ENCODE measurements around the gene PFKL. TPM values are rescaled to one million over a fixed set of nuclear protein-coding genes. Genes with fewer than 3 reads are reported as not detected.

PFKL gene
- polyA plus RNA-seq, 2 of the 4 experiments (the other 2 are of a cell fraction) = 23.2 to 38.7 TPM

GRCh38 chr21:44375281-44375651 lies 75.4 kb downstream of the PFKL start (continued):
- no peak for TF ChIP-seq PBX3 (IDR thresholded peaks at IDR 0.05)
- no peak for TF ChIP-seq CEBPB (IDR thresholded peaks at IDR 0.05)

GRCh38 chr21:44375761-44376241 lies 75.9 kb downstream of the PFKL start:
- Histone ChIP-seq H3K4me2 (no peak overlapping the region), H3K27ac (no peak overlapping the region), H3K9me3 (no peaks in the 10 kb centered on the region), H3K4me1 (no peaks in the 10 kb centered on the region), H3K4me3 (no peak overlapping the region)
- CTCF ChIA-PET = interaction anchor here (1.1 kb wide), 1 partner anchor 557 kb away, joined by 3 read pairs; no protein-coding TSS in a partner anchor
- no peak for FAIRE-seq
- POLR2A ChIA-PET = no interaction called here
- WGBS (ENCODE audit: missing lambda C conversion rate) = 66% methylated on average over 10 of the region's 19 CpGs
- no peak for ATAC-seq
- no peak for DNase-seq (ENCODE audit: low read depth in 1 of 2, low spot score in 1 of 2)
- TF ChIP-seq ZSCAN20 (CRISPR knock-in tag; IDR thresholded peaks at IDR 0.05) (no peak), RCOR1 (IDR thresholded peaks at IDR 0.05; ENCODE audit: low read depth, low read length) (no peak), HOXA7 (CRISPR knock-in tag; IDR thresholded peaks at IDR 0.05) (no peak)

GRCh38 chr21:44376606-44377005 lies 76.8 kb downstream of the PFKL start:
- no peaks in the 10 kb centered on the region for H3K4me1 ChIP-seq
- H3K4me3 ChIP-seq = no peak overlapping the region
- CTCF ChIA-PET = interaction anchor here (0.7 to 1.1 kb wide), 2 partner anchors 29 to 556 kb away, joined by 3 read pairs; no protein-coding TSS in a partner anchor
- no peak overlapping the region for H3K4me2 ChIP-seq
- DNase-seq (ENCODE audit: low read depth in 1 of 2, low spot score in 1 of 2) (no peak), ATAC-seq (no peak), FAIRE-seq (no peak)
- TF ChIP-seq TP53 (CRISPR knock-in tag; IDR thresholded peaks at IDR 0.05) (no peak), NPAS2 (CRISPR knock-in tag; IDR thresholded peaks at IDR 0.05; ENCODE audit: borderline replicate concordance) (no peak), HEYL (CRISPR knock-in tag; IDR thresholded peaks at IDR 0.05) (no peak), FOSL2 (IDR thresholded peaks at IDR 0.05) (no peak), FOSL2 (CRISPR knock-in tag; IDR thresholded peaks at IDR 0.05) (no peak), EP300 (IDR thresholded peaks at IDR 0.05) (no peak)
- H3K9me3 ChIP-seq = no peaks in the 10 kb centered on the region
- 39% methylated on average over 8 of the region's 9 CpGs for WGBS (ENCODE audit: missing lambda C conversion rate)
- POLR2A ChIA-PET = no interaction called here
- H3K27ac ChIP-seq = no peak overlapping the region

Other genes with a start within 250 kb of the PFKL start
- 3.0 and 5.8 TPM in 2 replicates for gene PWP2, start 192.7 kb upstream of the PFKL start, polyA plus RNA-seq (2011; rRNA removed)
- 8.7 to 10.7 TPM (median 9.8 TPM) in 3 replicates for gene PWP2, start 192.7 kb upstream of the PFKL start, polyA plus RNA-seq (2017; fragmentation: RNase III; extraction: RNeasy Plus Mini Kit Qiagen cat#74134 plus additional on column Dnase treatment)
- 6.8 and 7.0 TPM in 2 replicates for gene GATD3, start 166.4 kb upstream of the PFKL start, polyA plus RNA-seq (2011; rRNA removed)
- gene GATD3, start 166.4 kb upstream of the PFKL start, polyA plus RNA-seq (2017; fragmentation: RNase III; extraction: RNeasy Plus Mini Kit Qiagen cat#74134 plus additional on column Dnase treatment) = 6.1 to 7.9 TPM (median 7.3 TPM) in 3 replicates
- 0.32 and 0.56 TPM in 2 replicates for gene ICOSLG, start 59.1 kb upstream of the PFKL start, polyA plus RNA-seq (2011; rRNA removed)
- gene ICOSLG, start 59.1 kb upstream of the PFKL start, polyA plus RNA-seq (2017; fragmentation: RNase III; extraction: RNeasy Plus Mini Kit Qiagen cat#74134 plus additional on column Dnase treatment) = 0.61 to 0.93 TPM (median 0.79 TPM) in 3 replicates
- gene DNMT3L, start 38.2 kb upstream of the PFKL start, polyA plus RNA-seq (2011; rRNA removed) = not detected in 2 replicates
- 0.09 TPM in 1 of 3 replicates, not detected in the others for gene DNMT3L, start 38.2 kb upstream of the PFKL start, polyA plus RNA-seq (2017; fragmentation: RNase III; extraction: RNeasy Plus Mini Kit Qiagen cat#74134 plus additional on column Dnase treatment)
- gene AIRE, start 14.2 kb upstream of the PFKL start, polyA plus RNA-seq (2011; rRNA removed) = not detected in 2 replicates
- not detected in 3 replicates for gene AIRE, start 14.2 kb upstream of the PFKL start, polyA plus RNA-seq (2017; fragmentation: RNase III; extraction: RNeasy Plus Mini Kit Qiagen cat#74134 plus additional on column Dnase treatment)
- 3.2 and 3.4 TPM in 2 replicates for gene CFAP410, start 39.3 kb downstream of the PFKL start, polyA plus RNA-seq (2011; rRNA removed)
- 5.8 to 8.1 TPM (median 7.1 TPM) in 3 replicates for gene CFAP410, start 39.3 kb downstream of the PFKL start, polyA plus RNA-seq (2017; fragmentation: RNase III; extraction: RNeasy Plus Mini Kit Qiagen cat#74134 plus additional on column Dnase treatment)
- gene TRPM2, start 53.6 kb downstream of the PFKL start, polyA plus RNA-seq (2011; rRNA removed) = 2.9 and 3.2 TPM in 2 replicates
- gene TRPM2, start 53.6 kb downstream of the PFKL start, polyA plus RNA-seq (2017; fragmentation: RNase III; extraction: RNeasy Plus Mini Kit Qiagen cat#74134 plus additional on column Dnase treatment) = 5.1 to 7.2 TPM (median 5.5 TPM) in 3 replicates
- 0.59 and 0.66 TPM in 2 replicates for gene LRRC3, start 155.5 kb downstream of the PFKL start, polyA plus RNA-seq (2011; rRNA removed)
- 0.96 to 1.1 TPM (median 1.1 TPM) in 3 replicates for gene LRRC3, start 155.5 kb downstream of the PFKL start, polyA plus RNA-seq (2017; fragmentation: RNase III; extraction: RNeasy Plus Mini Kit Qiagen cat#74134 plus additional on column Dnase treatment)
- gene KRTAP10-1, start 240.1 kb downstream of the PFKL start, polyA plus RNA-seq (2011; rRNA removed) = not detected in 2 replicates
- not detected in 3 replicates for gene KRTAP10-1, start 240.1 kb downstream of the PFKL start, polyA plus RNA-seq (2017; fragmentation: RNase III; extraction: RNeasy Plus Mini Kit Qiagen cat#74134 plus additional on column Dnase treatment)